GM23338 (cell line): ENCODE measurements around the gene MEGF10. TPM values are rescaled to one million over a fixed set of nuclear protein-coding genes. Genes with fewer than 3 reads are reported as not detected.
A peak's percentile ranks its signal among the peaks of the same experiment; 100 is the strongest.

Experiments used
- ATAC-seq: fragments of 200-7000 bp; cut with Tn5 transposase; 3 replicates; pipeline ENCODE4 v1.9.1; 2020
- DNase-seq: peaks from one replicate; pipeline ENCODE4 v3.0.0-alpha.2; 2015; ENCODE audit warnings: low spot score
- H2AFZ ChIP-seq: fragments of 200-600 bp; sonication (generic); 2 replicates; pipeline ENCODE4 v1.8.0; 2016; ENCODE audit warnings: antibody characterized with exemption, mild to moderate bottlenecking, moderate library complexity
- H3F3A ChIP-seq: fragments of 200-600 bp; sonication (generic); replicated peaks from 2 replicates; pipeline ENCODE4 v1.8.0; 2017; ENCODE audit warnings: antibody characterized with exemption, mixed run types, low read depth
- H3K27ac ChIP-seq: fragments of 200-600 bp; sonication (generic); 2 replicates; pipeline ENCODE4 v1.6.1; 2016; ENCODE audit warnings: low read depth
- H3K27me3 ChIP-seq: fragments of 200-600 bp; sonication (generic); 2 replicates; pipeline ENCODE4 v1.8.0; 2016; ENCODE audit warnings: mild to moderate bottlenecking, mixed run types, moderate library complexity; ENCODE audit not compliant: insufficient read depth
- H3K36me3 ChIP-seq: fragments of 200-600 bp; sonication (generic); 2 replicates; pipeline ENCODE4 v1.8.0; 2016; ENCODE audit warnings: mild to moderate bottlenecking; ENCODE audit not compliant: insufficient read depth
- H3K4me1 ChIP-seq: fragments of 200-600 bp; sonication (generic); 2 replicates; pipeline ENCODE4 v1.8.0; 2016; ENCODE audit warnings: mild to moderate bottlenecking, moderate library complexity; ENCODE audit not compliant: insufficient read depth
- H3K4me2 ChIP-seq: fragments of 200-600 bp; sonication (generic); 2 replicates; pipeline ENCODE4 v1.7.1; 2017; ENCODE audit warnings: mixed run types
- H3K4me3 ChIP-seq: fragments of 200-600 bp; sonication (generic); 2 replicates; pipeline ENCODE4 v1.6.1; 2016; ENCODE audit warnings: mixed run types
- H3K79me2 ChIP-seq: fragments of 200-600 bp; sonication (generic); replicated peaks from 2 replicates; pipeline ENCODE4 v1.8.0; 2017; ENCODE audit warnings: mild to moderate bottlenecking; ENCODE audit not compliant: insufficient read depth
- H3K9me2 ChIP-seq: fragments of 200-600 bp; sonication (generic); 2 replicates; pipeline ENCODE4 v1.8.0; 2017; ENCODE audit not compliant: insufficient read depth
- H4K20me1 ChIP-seq: fragments of 200-600 bp; sonication (generic); replicated peaks from 2 replicates; pipeline ENCODE4 v1.8.0; 2017; ENCODE audit warnings: mild to moderate bottlenecking; ENCODE audit not compliant: insufficient read depth
- H3K27ac Mint-ChIP-seq: 2 replicates; pipeline ENCODE4 v1.8.0; 2020; ENCODE audit warnings: inconsistent platforms, mild to moderate bottlenecking, moderate library complexity, mixed read lengths
- H3K27me3 Mint-ChIP-seq: 3 replicates; pipeline ENCODE4 v1.8.0; 2022; ENCODE audit warnings: low read depth, mild to moderate bottlenecking, moderate library complexity, mixed read lengths, inconsistent platforms; ENCODE audit not compliant: insufficient read depth, poor library complexity
- H3K36me3 Mint-ChIP-seq: 3 replicates; pipeline ENCODE4 v1.8.0; 2021; ENCODE audit warnings: low read depth, mild to moderate bottlenecking, inconsistent platforms, moderate library complexity, mixed read lengths
- H3K4me1 Mint-ChIP-seq: 3 replicates; pipeline ENCODE4 v1.8.0; 2020; ENCODE audit warnings: mild to moderate bottlenecking, inconsistent platforms, mixed read lengths
- H3K4me3 Mint-ChIP-seq: 3 replicates; pipeline ENCODE4 v1.8.0; 2021; ENCODE audit warnings: moderate library complexity, mild to moderate bottlenecking, inconsistent platforms, mixed read lengths
- H3K9me3 Mint-ChIP-seq: 3 replicates; pipeline ENCODE4 v1.8.0; 2020; ENCODE audit warnings: moderate library complexity, mild to moderate bottlenecking, inconsistent platforms, mixed read lengths
- CREB1 ChIP-seq: fragments of 250-450 bp; sonication (Bioruptor Pico); IDR thresholded peaks from 2 replicates; pipeline ENCODE4 v1.5.0; 2020; ENCODE audit warnings: low read depth, mild to moderate bottlenecking, moderate library complexity
- CTCF ChIP-seq, 2 experiments: fragments of 200-600 bp in 1 of 2; sonication (generic) in 1 of 2; conservative IDR thresholded peaks; 2 replicates each; pipeline versions ENCODE4 v1.5.1 to v1.6.1; 2016 to 2017; ENCODE audit warnings: antibody characterized with exemption in 2 of 2, low read depth in 2 of 2, mild to moderate bottlenecking in 2 of 2, moderate library complexity in 1 of 2
- ETS1 ChIP-seq: IDR thresholded peaks from 2 replicates; pipeline ENCODE4 v1.6.1; 2016; ENCODE audit warnings: antibody characterized with exemption
- NANOG ChIP-seq: IDR thresholded peaks from 2 replicates; pipeline ENCODE4 v1.6.1; 2016; ENCODE audit warnings: antibody characterized with exemption, borderline replicate concordance
- ZNF462 ChIP-seq: fragments of 250-450 bp; sonication (Bioruptor Pico); IDR thresholded peaks from 2 replicates; pipeline ENCODE4 v1.5.0; 2020; ENCODE audit warnings: mild to moderate bottlenecking, moderate library complexity
- polyA plus RNA-seq: library from polyadenylated mRNA; unstranded; fragments of >200 nt; fragmentation: Nextera tagmentation; extraction: Ambion mirVana; gene quantifications from 2 replicates; pipeline ENCODE4 v1.2.1, GENCODE V29; 2016
- total RNA-seq: library from RNA; depleted of rRNA; stranded (reverse); fragments of >200 nt; shearing (Covaris generic); gene quantifications from 2 replicates; pipeline ENCODE4 v1.2.3, GENCODE V29; 2014

MEGF10 gene
- total and polyA plus RNA-seq, 2 experiments from 2014 or later, result 4.5 to 28.3 TPM

GRCh38 chr5:127298036-127298429 lies 7.4 kb downstream of the MEGF10 start:
- TF ChIP-seq CTCF (conservative IDR thresholded peaks at IDR 0.05; ENCODE audit: low read depth in 2 of 2), result peak in 1 of 2 experiments; percentile 49; a peak in 3 of 4 replicates
- TF ChIP-seq CREB1 (CRISPR knock-in tag), result no peak
- Mint-ChIP-seq H3K36me3 (peaks cover 4% of the 10 kb centered on the region; the same call in 1 of the 3 replicates), H3K4me1 (peaks cover 69% of the 10 kb centered on the region), H3K4me3 (no peak overlapping the region), H3K27ac (no peak overlapping the region; the same call in 1 of the 2 replicates), H3K9me3 (no peaks in the 10 kb centered on the region), H3K27me3 (no peaks in the 10 kb centered on the region)
- ATAC-seq (peak; percentile 39), DNase-seq (peak; percentile 26)
- Histone ChIP-seq H4K20me1 (no peaks in the 10 kb centered on the region), H3K36me3 (no peaks in the 10 kb centered on the region), H3K4me3 (no peak overlapping the region), H3K27ac (no peak overlapping the region), H3F3A (no peaks in the 10 kb centered on the region), H3K79me2 (peaks cover 85% of the 10 kb centered on the region), H3K4me1 (peaks cover 32% of the 10 kb centered on the region), H3K9me2 (peaks cover 8% of the 10 kb centered on the region; the same call in 1 of the 2 replicates), H2AFZ (no peak overlapping the region), H3K4me2 (no peak overlapping the region), H3K27me3 (no peaks in the 10 kb centered on the region)

- Mint-ChIP-seq H3K36me3 (peaks cover 4% of the 10 kb centered on the region; the same call in 1 of the 3 replicates), H3K9me3 (no peaks in the 10 kb centered on the region), H3K27ac (peak overlapping the region; percentile 68), H3K4me3 (no peak overlapping the region), H3K4me1 (peaks cover 63% of the 10 kb centered on the region), H3K27me3 (no peaks in the 10 kb centered on the region)
- ATAC-seq (peak; percentile 12; the same call in 2 of the 3 replicates), DNase-seq (no peak)
- H2AFZ ChIP-seq, result no peak overlapping the region
- H3K4me2 ChIP-seq, result no peak overlapping the region
- peaks cover 8% of the 10 kb centered on the region; the same call in 1 of the 2 replicates for H3K9me2 ChIP-seq
- peaks cover 88% of the 10 kb centered on the region for H3K79me2 ChIP-seq
- peaks cover 28% of the 10 kb centered on the region for H3K4me1 ChIP-seq
- H3K36me3 ChIP-seq, result no peaks in the 10 kb centered on the region
- H3K27ac ChIP-seq, result no peak overlapping the region
- H3K27me3 ChIP-seq, result no peaks in the 10 kb centered on the region
- no peak overlapping the region for H3K4me3 ChIP-seq
- no peaks in the 10 kb centered on the region for H4K20me1 ChIP-seq
- H3F3A ChIP-seq, result no peaks in the 10 kb centered on the region
- no peak for TF ChIP-seq NANOG
- no peak for TF ChIP-seq ZNF462 (CRISPR knock-in tag)
- no peak for TF ChIP-seq CTCF (conservative IDR thresholded peaks at IDR 0.05; ENCODE audit: low read depth in 2 of 2)
- TF ChIP-seq ETS1, result no peak
Observed at GRCh38 chr5:127298656-127299055, 8.1 kb downstream of the MEGF10 start.
